HFFc6 (cell line): Measurements from ENCODE around the gene FLCN. TPM values are rescaled to one million over a fixed set of nuclear protein-coding genes. Genes with fewer than 3 reads are reported as not detected.

Experiments
- DNase-seq: peaks from one replicate; pipeline ENCODE4 v3.0.0-alpha.2; 2018
- H3K27ac Mint-ChIP-seq: 2 replicates; pipeline ENCODE4 v1.8.0; 2020; ENCODE audit warnings: mild to moderate bottlenecking, mixed read lengths
- H3K27me3 Mint-ChIP-seq: 2 replicates; pipeline ENCODE4 v1.8.0; 2021; ENCODE audit warnings: mild to moderate bottlenecking, moderate library complexity, mixed read lengths; ENCODE audit not compliant: insufficient read depth
- H3K36me3 Mint-ChIP-seq: 2 replicates; pipeline ENCODE4 v1.8.0; 2021; ENCODE audit warnings: low read depth, mixed read lengths
- H3K4me1 Mint-ChIP-seq: 2 replicates; pipeline ENCODE4 v1.8.0; 2020; ENCODE audit warnings: low read depth, mixed read lengths
- H3K4me3 Mint-ChIP-seq: 2 replicates; pipeline ENCODE4 v1.8.0; 2020; ENCODE audit warnings: mild to moderate bottlenecking, moderate library complexity, mixed read lengths
- H3K9me3 Mint-ChIP-seq: 2 replicates; pipeline ENCODE4 v1.8.0; 2020; ENCODE audit warnings: mild to moderate bottlenecking, mixed read lengths
- total RNA-seq, 6 experiments: library from RNA; stranded (reverse); fragmentation: NEBNext Ultra II Directional; extraction: Animal tissue kit (Norgen Biotek cat#: 25700); gene quantifications; 2 replicates in 1 of 6; 3 replicates in 5 of 6; pipeline ENCODE4 v1.2.3, GENCODE V29; 2021
- TF ChIP-seq, protein P1 (sequence below): fragments of 200-600 bp; sonication (generic); IDR thresholded peaks from 2 replicates; pipeline ENCODE4 v1.5.0; 2021; ENCODE audit warnings: antibody characterized with exemption, mild to moderate bottlenecking

FLCN gene
- total RNA-seq, 6 experiments from 2014 or later: 15.8 to 19.2 (median 17.3) TPM

DNA sequence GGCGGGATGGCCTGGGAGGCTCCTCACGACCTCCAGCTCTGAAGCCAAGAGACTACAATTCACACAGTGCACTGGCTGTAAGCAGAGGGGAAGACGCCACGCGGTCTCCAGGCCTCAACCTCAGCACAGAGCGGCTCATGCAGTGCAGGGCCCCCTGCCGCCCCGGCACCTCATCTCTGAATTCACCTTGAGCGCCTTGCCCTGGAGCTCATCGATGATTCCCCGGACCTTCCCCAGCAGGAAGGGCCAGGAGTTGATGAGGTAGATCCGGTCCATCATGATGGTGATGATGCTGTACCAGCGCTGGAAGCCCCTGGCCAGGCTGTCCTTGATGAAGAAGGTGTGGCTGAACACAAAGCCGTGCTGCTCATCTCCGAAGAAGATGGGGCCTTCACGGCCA, 13.2 kb downstream of the FLCN start:
- TF ChIP-seq, protein P1, sequence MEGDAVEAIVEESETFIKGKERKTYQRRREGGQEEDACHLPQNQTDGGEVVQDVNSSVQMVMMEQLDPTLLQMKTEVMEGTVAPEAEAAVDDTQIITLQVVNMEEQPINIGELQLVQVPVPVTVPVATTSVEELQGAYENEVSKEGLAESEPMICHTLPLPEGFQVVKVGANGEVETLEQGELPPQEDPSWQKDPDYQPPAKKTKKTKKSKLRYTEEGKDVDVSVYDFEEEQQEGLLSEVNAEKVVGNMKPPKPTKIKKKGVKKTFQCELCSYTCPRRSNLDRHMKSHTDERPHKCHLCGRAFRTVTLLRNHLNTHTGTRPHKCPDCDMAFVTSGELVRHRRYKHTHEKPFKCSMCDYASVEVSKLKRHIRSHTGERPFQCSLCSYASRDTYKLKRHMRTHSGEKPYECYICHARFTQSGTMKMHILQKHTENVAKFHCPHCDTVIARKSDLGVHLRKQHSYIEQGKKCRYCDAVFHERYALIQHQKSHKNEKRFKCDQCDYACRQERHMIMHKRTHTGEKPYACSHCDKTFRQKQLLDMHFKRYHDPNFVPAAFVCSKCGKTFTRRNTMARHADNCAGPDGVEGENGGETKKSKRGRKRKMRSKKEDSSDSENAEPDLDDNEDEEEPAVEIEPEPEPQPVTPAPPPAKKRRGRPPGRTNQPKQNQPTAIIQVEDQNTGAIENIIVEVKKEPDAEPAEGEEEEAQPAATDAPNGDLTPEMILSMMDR: no peak
- peaks cover 3% of the 10 kb centered on the region for H3K27me3 Mint-ChIP-seq
- no peaks in the 10 kb centered on the region for H3K4me1 Mint-ChIP-seq
- DNase-seq: no peak
- no peaks in the 10 kb centered on the region for H3K9me3 Mint-ChIP-seq
- no peak overlapping the region for H3K4me3 Mint-ChIP-seq
- H3K27ac Mint-ChIP-seq: no peak overlapping the region
- peaks cover 37% of the 10 kb centered on the region for H3K36me3 Mint-ChIP-seq

GRCh38 chr17:17221329-17221728, 15.6 kb downstream of the FLCN start:
- no peak for DNase-seq
- TF ChIP-seq, protein P1: no peak
- no peaks in the 10 kb centered on the region for H3K4me1 Mint-ChIP-seq
- H3K36me3 Mint-ChIP-seq: peaks cover 45% of the 10 kb centered on the region
- H3K9me3 Mint-ChIP-seq: no peaks in the 10 kb centered on the region
- no peak overlapping the region for H3K27ac Mint-ChIP-seq
- peaks cover 3% of the 10 kb centered on the region for H3K27me3 Mint-ChIP-seq
- H3K4me3 Mint-ChIP-seq: no peak overlapping the region

GRCh38 chr17:17220529-17220928, 16.4 kb downstream of the FLCN start:
- TF ChIP-seq, protein P1: no peak
- no peak for DNase-seq
- Mint-ChIP-seq H3K9me3 (no peaks in the 10 kb centered on the region), H3K27ac (no peak overlapping the region), H3K4me1 (no peaks in the 10 kb centered on the region), H3K27me3 (peaks cover 3% of the 10 kb centered on the region), H3K36me3 (peaks cover 39% of the 10 kb centered on the region), H3K4me3 (no peak overlapping the region)

DNA sequence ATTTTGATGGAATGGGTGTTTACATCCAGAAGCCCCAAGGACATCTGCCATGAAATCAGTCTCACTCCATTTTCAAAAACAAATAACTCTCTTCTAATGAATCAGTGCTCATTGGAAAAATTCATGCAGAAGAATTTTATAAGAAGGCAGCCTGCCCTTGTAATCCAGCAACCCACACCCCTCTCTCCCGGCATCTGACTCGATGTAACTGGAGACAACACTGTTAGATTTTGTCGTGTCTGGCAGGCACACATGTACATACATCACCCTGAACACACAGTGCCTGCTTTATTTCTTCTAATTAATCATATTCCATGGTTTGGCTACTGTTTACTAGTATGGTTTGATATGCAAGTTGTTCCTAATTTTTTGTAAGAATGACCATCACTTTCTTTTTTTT, 19.0 kb downstream of the FLCN start:
- peaks cover 29% of the 10 kb centered on the region for H3K36me3 Mint-ChIP-seq

GRCh38 chr17:17216776-17217175, 20.2 kb downstream of the FLCN start:
- TF ChIP-seq, protein P1: no peak
- no peak overlapping the region for H3K27ac Mint-ChIP-seq
- no peaks in the 10 kb centered on the region for H3K4me1 Mint-ChIP-seq
- peaks cover 23% of the 10 kb centered on the region for H3K36me3 Mint-ChIP-seq
- no peaks in the 10 kb centered on the region for H3K9me3 Mint-ChIP-seq
- no peak overlapping the region for H3K4me3 Mint-ChIP-seq
- DNase-seq: no peak
- peaks cover 3% of the 10 kb centered on the region; the same call in 1 of the 2 replicates for H3K27me3 Mint-ChIP-seq

More for the DNA sequence above, 19.0 kb downstream of the FLCN start:
- TF ChIP-seq, protein P1: no peak
- Mint-ChIP-seq H3K27me3 (peaks cover 3% of the 10 kb centered on the region; the same call in 1 of the 2 replicates), H3K27ac (no peak overlapping the region), H3K9me3 (no peaks in the 10 kb centered on the region), H3K4me3 (no peak overlapping the region), H3K4me1 (no peaks in the 10 kb centered on the region)
- DNase-seq: no peak

GRCh38 chr17:17216236-17216635, 20.7 kb downstream of the FLCN start:
- H3K9me3 Mint-ChIP-seq: no peaks in the 10 kb centered on the region

More at GRCh38 chr17:17216236-17216635, 20.7 kb downstream of the FLCN start:
- TF ChIP-seq, protein P1: no peak
- Mint-ChIP-seq H3K4me3 (no peak overlapping the region), H3K36me3 (peaks cover 23% of the 10 kb centered on the region), H3K27ac (no peak overlapping the region), H3K27me3 (peaks cover 3% of the 10 kb centered on the region; the same call in 1 of the 2 replicates), H3K4me1 (no peaks in the 10 kb centered on the region)
- no peak for DNase-seq
